Activated CD8-positive, alpha-beta memory T cell treated with anti-CD3 and anti-CD28 coated beads for 24 hours (primary cell): ENCODE results near the gene CKS1B.

Experiments
- DNase-seq: peaks from one replicate; pipeline ENCODE4 v3.0.0-alpha.2; 2020

Gene CKS1B

GRCh38 chr1:154974102-154974807, at the start of gene CKS1B:
TSS of gene CKS1B (plus strand) at chr1:154974681. CDS start at chr1:154974746, 65 bp downstream.
- peak; percentile 92 for DNase-seq

GRCh38 chr1:154925335-154926170, 48.9 kb upstream of the CKS1B start:
- no peak for DNase-seq

- no peak for DNase-seq
Measured at GRCh38 chr1:154926201-154926600, 48.3 kb upstream of the CKS1B start.

GRCh38 chr1:154931940-154932487, 42.5 kb upstream of the CKS1B start:
- no peak for DNase-seq

GRCh38 chr1:154934358-154934948, 40.0 kb upstream of the CKS1B start:
- DNase-seq = no peak

- no peak for DNase-seq
Measured at GRCh38 chr1:154935749-154936554, 38.5 kb upstream of the CKS1B start.

- peak; percentile 97 for DNase-seq
Measured at GRCh38 chr1:154936555-154937084, 37.9 kb upstream of the CKS1B start, which contains the start of gene PMVK. TSS of gene PMVK (minus strand) at chr1:154936719. CDS start at chr1:154936685, 34 bp downstream.

- DNase-seq = no peak
Measured at GRCh38 chr1:154937085-154937987, 37.1 kb upstream of the CKS1B start.

- no peak for DNase-seq
Measured at GRCh38 chr1:154937988-154938386, 36.5 kb upstream of the CKS1B start.

- no peak for DNase-seq
Measured at GRCh38 chr1:154938604-154939399, 35.7 kb upstream of the CKS1B start.

GRCh38 chr1:154940213-154940560, 34.3 kb upstream of the CKS1B start:
- no peak for DNase-seq

GRCh38 chr1:154940651-154941194, 33.8 kb upstream of the CKS1B start:
- no peak for DNase-seq

GRCh38 chr1:154941333-154942013, 33.0 kb upstream of the CKS1B start:
- no peak for DNase-seq

- DNase-seq = peak; percentile 75
Measured at GRCh38 chr1:154943649-154944400, 30.7 kb upstream of the CKS1B start.

GRCh38 chr1:154944401-154945159, 29.9 kb upstream of the CKS1B start:
- no peak for DNase-seq

GRCh38 chr1:154945160-154945961, 29.1 kb upstream of the CKS1B start:
- DNase-seq = no peak
